ENCODE data around the gene SLC2A4RG. TPM values are rescaled to one million over a fixed set of nuclear protein-coding genes. Genes with fewer than 3 reads are reported as not detected.

Gene SLC2A4RG
- polyA plus RNA-seq, 1 of the 3 experiments (the other 2 are of a cell fraction): 90.9 TPM

DNA sequence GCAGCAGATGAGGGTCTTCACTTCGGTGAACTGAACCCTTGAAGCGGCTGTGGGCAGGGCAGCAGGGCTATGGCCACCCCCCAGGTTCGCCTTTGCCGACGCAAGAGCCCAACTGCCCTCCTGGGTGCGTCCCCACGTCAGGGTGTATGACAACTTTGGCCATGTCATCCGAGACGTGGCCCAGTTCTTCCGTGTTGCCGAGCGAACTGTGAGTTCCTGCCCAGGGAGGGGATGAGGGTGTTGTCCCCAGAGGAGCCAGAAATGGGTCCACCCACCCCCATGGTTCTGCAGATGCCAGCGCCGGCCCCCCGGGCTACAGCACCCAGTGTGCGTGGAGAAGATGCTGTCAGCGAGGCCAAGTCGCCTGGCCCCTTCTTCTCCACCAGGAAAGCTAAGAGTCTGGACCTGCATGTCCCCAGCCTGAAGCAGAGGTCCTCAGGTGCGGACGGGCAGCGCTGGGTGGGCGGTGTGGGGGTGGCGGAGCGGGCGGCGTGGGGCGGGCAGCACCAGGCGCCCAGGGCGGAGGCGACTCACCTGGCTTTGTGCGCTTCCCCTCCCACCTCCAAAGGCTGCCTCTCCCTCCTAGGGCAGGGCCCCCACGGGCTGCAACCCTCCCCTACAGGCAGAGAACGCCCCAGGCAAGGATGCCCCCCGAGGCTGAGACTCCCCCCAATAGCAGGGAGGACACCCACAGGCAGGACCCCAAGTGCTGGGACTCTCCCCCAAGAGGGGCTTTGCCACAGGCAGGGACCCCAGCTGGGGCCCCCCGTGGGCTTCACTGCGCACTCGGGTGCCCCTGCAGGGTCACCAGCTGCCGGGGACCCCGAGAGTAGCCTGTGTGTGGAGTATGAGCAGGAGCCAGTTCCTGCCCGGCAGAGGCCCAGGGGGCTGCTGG, 49.3 kb upstream of the SLC2A4RG start:
- CTCF ChIA-PET: no interaction called here
- POLR2A ChIA-PET: no interaction called here

More for the DNA sequence above, 49.3 kb upstream of the SLC2A4RG start:
- H2AFZ ChIP-seq (ENCODE audit: low read depth): no peak overlapping the region
- peaks cover 0 to 4% of the 10 kb centered on the region in 2 experiments for H3K36me3 ChIP-seq (replicated peaks in 1 of 2; ENCODE audit: control insufficient read depth in 1 of 2, insufficient read depth in 2 of 2, low read length in 1 of 2)
- H3K9ac ChIP-seq: no peak overlapping the region
- H3K4me2 ChIP-seq: no peak overlapping the region
- H4K20me1 ChIP-seq (ENCODE audit: insufficient read depth): no peaks in the 10 kb centered on the region
- no peaks in the 10 kb centered on the region for H3F3A ChIP-seq (replicated peaks; ENCODE audit: insufficient read depth)
- no peak for DNase-seq
- no peaks in the 10 kb centered on the region for H3K79me2 ChIP-seq (ENCODE audit: insufficient read depth)
- H3K9me3 ChIP-seq: no peaks in the 10 kb centered on the region
- WGBS (ENCODE audit: low lambda C conversion rate): 80% methylated on average over 5 of the region's 40 CpGs
- TF ChIP-seq YY1 (IDR thresholded peaks at IDR 0.05; ENCODE audit: low read depth): no peak
- no peak for TF ChIP-seq RAD21 (IDR thresholded peaks at IDR 0.05; ENCODE audit: low read length)
- no peak for TF ChIP-seq GATA2 (CRISPR knock-in tag; IDR thresholded peaks at IDR 0.05)
- TF ChIP-seq, protein P1, sequence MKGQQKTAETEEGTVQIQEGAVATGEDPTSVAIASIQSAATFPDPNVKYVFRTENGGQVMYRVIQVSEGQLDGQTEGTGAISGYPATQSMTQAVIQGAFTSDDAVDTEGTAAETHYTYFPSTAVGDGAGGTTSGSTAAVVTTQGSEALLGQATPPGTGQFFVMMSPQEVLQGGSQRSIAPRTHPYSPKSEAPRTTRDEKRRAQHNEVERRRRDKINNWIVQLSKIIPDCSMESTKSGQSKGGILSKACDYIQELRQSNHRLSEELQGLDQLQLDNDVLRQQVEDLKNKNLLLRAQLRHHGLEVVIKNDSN (IDR thresholded peaks at IDR 0.05; ENCODE audit: borderline replicate concordance, low read depth): no peak
- TF ChIP-seq NFIC (IDR thresholded peaks at IDR 0.05; ENCODE audit: borderline replicate concordance): no peak
- no peak for TF ChIP-seq RCOR1 (IDR thresholded peaks at IDR 0.05; ENCODE audit: low read length)
- no peak for TF ChIP-seq TAF1 (IDR thresholded peaks at IDR 0.05; ENCODE audit: borderline replicate concordance, low read depth, low read length)
- no peak for TF ChIP-seq RXRA (IDR thresholded peaks at IDR 0.05; ENCODE audit: borderline replicate concordance, low read depth)
- no peak for TF ChIP-seq FOSL2 (IDR thresholded peaks at IDR 0.05; ENCODE audit: borderline replicate concordance, low read depth)
- TF ChIP-seq, protein P2, sequence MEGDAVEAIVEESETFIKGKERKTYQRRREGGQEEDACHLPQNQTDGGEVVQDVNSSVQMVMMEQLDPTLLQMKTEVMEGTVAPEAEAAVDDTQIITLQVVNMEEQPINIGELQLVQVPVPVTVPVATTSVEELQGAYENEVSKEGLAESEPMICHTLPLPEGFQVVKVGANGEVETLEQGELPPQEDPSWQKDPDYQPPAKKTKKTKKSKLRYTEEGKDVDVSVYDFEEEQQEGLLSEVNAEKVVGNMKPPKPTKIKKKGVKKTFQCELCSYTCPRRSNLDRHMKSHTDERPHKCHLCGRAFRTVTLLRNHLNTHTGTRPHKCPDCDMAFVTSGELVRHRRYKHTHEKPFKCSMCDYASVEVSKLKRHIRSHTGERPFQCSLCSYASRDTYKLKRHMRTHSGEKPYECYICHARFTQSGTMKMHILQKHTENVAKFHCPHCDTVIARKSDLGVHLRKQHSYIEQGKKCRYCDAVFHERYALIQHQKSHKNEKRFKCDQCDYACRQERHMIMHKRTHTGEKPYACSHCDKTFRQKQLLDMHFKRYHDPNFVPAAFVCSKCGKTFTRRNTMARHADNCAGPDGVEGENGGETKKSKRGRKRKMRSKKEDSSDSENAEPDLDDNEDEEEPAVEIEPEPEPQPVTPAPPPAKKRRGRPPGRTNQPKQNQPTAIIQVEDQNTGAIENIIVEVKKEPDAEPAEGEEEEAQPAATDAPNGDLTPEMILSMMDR (IDR thresholded peaks at IDR 0.05): no peak
- no peak for TF ChIP-seq ELF1 (IDR thresholded peaks at IDR 0.05)
- TF ChIP-seq TCF12 (IDR thresholded peaks at IDR 0.05): no peak
- TF ChIP-seq MXI1 (IDR thresholded peaks at IDR 0.05; ENCODE audit: low read depth, low read length): no peak
- TF ChIP-seq GABPA (IDR thresholded peaks at IDR 0.05; ENCODE audit: low read depth): no peak
- no peak for TF ChIP-seq EP300 (IDR thresholded peaks at IDR 0.05; ENCODE audit: borderline replicate concordance in 1 of 2, low read depth in 1 of 2, low read length in 1 of 2)
- TF ChIP-seq EZH2phosphoT487 (IDR thresholded peaks at IDR 0.05; ENCODE audit: borderline replicate concordance, low read depth): no peak
- no peak for TF ChIP-seq RFX5 (IDR thresholded peaks at IDR 0.05; ENCODE audit: low read length)
- TF ChIP-seq CHD2 (IDR thresholded peaks at IDR 0.05; ENCODE audit: low read length, partially characterized antibody): no peak
- TF ChIP-seq, protein P3, sequence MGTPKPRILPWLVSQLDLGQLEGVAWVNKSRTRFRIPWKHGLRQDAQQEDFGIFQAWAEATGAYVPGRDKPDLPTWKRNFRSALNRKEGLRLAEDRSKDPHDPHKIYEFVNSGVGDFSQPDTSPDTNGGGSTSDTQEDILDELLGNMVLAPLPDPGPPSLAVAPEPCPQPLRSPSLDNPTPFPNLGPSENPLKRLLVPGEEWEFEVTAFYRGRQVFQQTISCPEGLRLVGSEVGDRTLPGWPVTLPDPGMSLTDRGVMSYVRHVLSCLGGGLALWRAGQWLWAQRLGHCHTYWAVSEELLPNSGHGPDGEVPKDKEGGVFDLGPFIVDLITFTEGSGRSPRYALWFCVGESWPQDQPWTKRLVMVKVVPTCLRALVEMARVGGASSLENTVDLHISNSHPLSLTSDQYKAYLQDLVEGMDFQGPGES (IDR thresholded peaks at IDR 0.05; ENCODE audit: low read depth, low read length): no peak
- no peak for TF ChIP-seq FOXM1 (IDR thresholded peaks at IDR 0.05; ENCODE audit: low read depth)
- no peaks in the 10 kb centered on the region for H3K27me3 ChIP-seq (ENCODE audit: insufficient read depth)
- H3K4me1 ChIP-seq (ENCODE audit: control insufficient read depth in 1 of 2, insufficient read depth in 2 of 2, low read depth in 1 of 2, low read length in 1 of 2): no peaks in the 10 kb centered on the region
- no peaks in the 10 kb centered on the region for H3K9me2 ChIP-seq
- no peak overlapping the region for H3K27ac ChIP-seq (ENCODE audit: low read depth in 2 of 2, low read length in 1 of 2)
- H3K4me3 ChIP-seq (ENCODE audit: low read depth in 2 of 2, low read length in 1 of 2): no peak overlapping the region

Data from SK-N-SH (cell line).